C4-2B (cell line): Measurements from ENCODE around the gene CTSK.

ENCODE experiments used
- CTCF ChIP-seq: fragments of 450-650 bp; conservative IDR thresholded peaks from 2 replicates; pipeline ENCODE4 v1.5.1; 2017; ENCODE audit warnings: mild to moderate bottlenecking
- ZFX ChIP-seq: fragments of 450-650 bp; IDR thresholded peaks from 2 replicates; pipeline ENCODE4 v1.6.1; 2017

- TF ChIP-seq CTCF (no peak), ZFX (no peak)
Measured at GRCh38 chr1:150796374-150796773, 11.7 kb downstream of the CTSK start.
